Measurements from ENCODE around the gene AMPD1.

GRCh38 chr1:114696810-114697209, 1.5 kb upstream of the AMPD1 start:
- no peak for TF ChIP-seq POLR2A (IDR thresholded peaks at IDR 0.05; ENCODE audit: low read depth, low read length)
- no peak for TF ChIP-seq SPI1 (IDR thresholded peaks at IDR 0.05; ENCODE audit: low read depth, low read length)
- TF ChIP-seq TAF1 (IDR thresholded peaks at IDR 0.05; ENCODE audit: low read depth, low read length) = no peak
- no peak for TF ChIP-seq POLR2AphosphoS5 (IDR thresholded peaks at IDR 0.05; ENCODE audit: low read depth, low read length)
- no peak for TF ChIP-seq PAX5 (IDR thresholded peaks at IDR 0.05; ENCODE audit: insufficient read depth, low read length, severe bottlenecking)

Data from GM12891 (cell line).